MM.1S (cell line): ENCODE results near the gene CYB561A3.

Experiments used
- CTCF ChIP-seq: fragments of 300-600 bp; sonication (generic); IDR thresholded peaks from 2 replicates; pipeline ENCODE4 v1.5.1; 2016; ENCODE audit warnings: antibody characterized with exemption, low read length, mixed read lengths
- EZH2phosphoT487 ChIP-seq: fragments of 300-600 bp; sonication (generic); IDR thresholded peaks from 2 replicates; pipeline ENCODE4 v1.6.1; 2018; ENCODE audit warnings: antibody characterized with exemption, low read length

- TF ChIP-seq EZH2phosphoT487 = no peak
- no peak for TF ChIP-seq CTCF
Observed at GRCh38 chr11:61331651-61332050, 30.0 kb downstream of the CYB561A3 start.
